NCI-H82 treated with DMSO at 0.1 percent for 48 hours (cell line): ENCODE data around the gene SDK1.

Experiments
- DNase-seq: peaks from one replicate; lab custom pipeline; 2025; ENCODE audit not compliant: unreplicated experiment; lab: John Stamatoyannopoulos, UW

Gene SDK1

GRCh38 chr7:3289996-3290395 lies 11.1 kb upstream of the SDK1 start:
- DNase-seq = no peak

- DNase-seq = no peak
Observed at GRCh38 chr7:3292694-3293093, 8.4 kb upstream of the SDK1 start.

GRCh38 chr7:3294432-3295100 lies 6.5 kb upstream of the SDK1 start:
- DNase-seq = no peak

GRCh38 chr7:3297105-3297819 lies 3.8 kb upstream of the SDK1 start:
- DNase-seq = no peak

GRCh38 chr7:3300221-3300650 lies 816 bp upstream of the SDK1 start:
- no peak for DNase-seq

- no peak for DNase-seq
Observed at GRCh38 chr7:3301449-3301731, 338 bp downstream of the SDK1 start.

GRCh38 chr7:3301831-3302618 lies 973 bp downstream of the SDK1 start:
- no peak for DNase-seq

- DNase-seq = no peak
Observed at GRCh38 chr7:3302681-3303320, 1.7 kb downstream of the SDK1 start.

- DNase-seq = no peak
Observed at GRCh38 chr7:3304131-3304530, 3.1 kb downstream of the SDK1 start.

- DNase-seq = no peak
Observed at GRCh38 chr7:3307435-3307834, 6.4 kb downstream of the SDK1 start.

GRCh38 chr7:3309140-3309539 lies 8.1 kb downstream of the SDK1 start:
- no peak for DNase-seq

- DNase-seq = no peak
Observed at GRCh38 chr7:3309956-3310355, 8.9 kb downstream of the SDK1 start.

GRCh38 chr7:3310884-3311283 lies 9.8 kb downstream of the SDK1 start:
- no peak for DNase-seq

- DNase-seq = no peak
Observed at GRCh38 chr7:3312583-3312982, 11.5 kb downstream of the SDK1 start.

- no peak for DNase-seq
Observed at GRCh38 chr7:3318874-3319273, 17.8 kb downstream of the SDK1 start.

GRCh38 chr7:3321206-3321605 lies 20.2 kb downstream of the SDK1 start:
- no peak for DNase-seq

- DNase-seq = no peak
Observed at GRCh38 chr7:3321745-3322144, 20.7 kb downstream of the SDK1 start.

GRCh38 chr7:3326246-3326645 lies 25.2 kb downstream of the SDK1 start:
- DNase-seq = no peak

GRCh38 chr7:3327099-3327498 lies 26.0 kb downstream of the SDK1 start:
- no peak for DNase-seq

GRCh38 chr7:3327655-3328054 lies 26.6 kb downstream of the SDK1 start:
- no peak for DNase-seq

GRCh38 chr7:3332308-3332707 lies 31.3 kb downstream of the SDK1 start:
- DNase-seq = no peak

GRCh38 chr7:3333861-3334260 lies 32.8 kb downstream of the SDK1 start:
- DNase-seq = no peak
